ENCODE data around the gene CBFA2T3.
A peak's percentile ranks its signal among the peaks of the same experiment; 100 is the strongest.

The CBFA2T3 gene

DNA sequence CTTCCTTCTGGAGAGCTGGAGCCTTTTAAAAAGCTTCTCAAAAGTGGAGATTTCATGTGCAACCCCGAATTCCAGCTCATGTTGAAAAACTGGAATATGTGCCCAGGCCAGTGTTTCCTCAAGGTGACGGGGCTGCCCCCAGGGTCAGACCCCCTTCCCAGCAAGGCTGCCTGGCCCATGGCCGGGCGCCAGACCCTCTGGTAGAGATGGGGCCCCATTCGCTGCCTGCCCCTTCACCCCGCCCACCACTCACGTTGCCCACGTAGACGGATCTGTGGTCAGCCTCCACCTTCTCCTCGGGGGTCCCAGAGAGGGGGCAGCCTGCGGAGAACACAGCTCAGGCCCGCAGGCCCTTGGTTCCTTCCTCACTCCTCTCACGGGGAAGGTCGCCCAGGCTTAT lies 111.7 kb downstream of the CBFA2T3 start:
- no peak for DNase-seq (ENCODE audit: low read depth in 1 of 2, low spot score in 1 of 2)

- no peak for DNase-seq (ENCODE audit: low read depth in 1 of 2, low spot score in 1 of 2)
These were observed 112.5 kb downstream of the CBFA2T3 start for GRCh38 chr16:88864521-88864920.

DNA sequence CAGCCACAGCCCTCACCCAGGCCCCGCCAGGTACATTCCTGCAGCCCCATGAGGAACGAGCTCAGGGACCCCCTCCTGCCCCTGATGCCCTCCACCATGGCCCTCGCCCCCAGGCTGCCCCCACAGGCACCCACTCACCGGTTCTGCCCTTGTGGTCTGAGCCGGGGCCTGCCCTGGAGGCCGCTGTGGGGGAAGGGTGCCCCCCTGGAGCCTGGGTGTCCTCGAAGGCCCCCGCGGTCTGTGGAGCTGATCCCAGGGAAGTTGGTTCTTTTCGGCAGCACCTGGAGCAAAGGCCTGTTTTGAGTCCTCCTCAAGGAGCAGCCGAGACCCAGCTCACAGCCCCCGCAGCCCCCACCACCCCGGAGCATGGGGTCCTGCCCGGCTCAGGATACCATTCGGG lies 112.9 kb downstream of the CBFA2T3 start:
- no peak for DNase-seq (ENCODE audit: low read depth in 1 of 2, low spot score in 1 of 2)

GRCh38 chr16:88863426-88863825 lies 113.6 kb downstream of the CBFA2T3 start:
- DNase-seq (ENCODE audit: low read depth in 1 of 2, low spot score in 1 of 2) = no peak

DNA sequence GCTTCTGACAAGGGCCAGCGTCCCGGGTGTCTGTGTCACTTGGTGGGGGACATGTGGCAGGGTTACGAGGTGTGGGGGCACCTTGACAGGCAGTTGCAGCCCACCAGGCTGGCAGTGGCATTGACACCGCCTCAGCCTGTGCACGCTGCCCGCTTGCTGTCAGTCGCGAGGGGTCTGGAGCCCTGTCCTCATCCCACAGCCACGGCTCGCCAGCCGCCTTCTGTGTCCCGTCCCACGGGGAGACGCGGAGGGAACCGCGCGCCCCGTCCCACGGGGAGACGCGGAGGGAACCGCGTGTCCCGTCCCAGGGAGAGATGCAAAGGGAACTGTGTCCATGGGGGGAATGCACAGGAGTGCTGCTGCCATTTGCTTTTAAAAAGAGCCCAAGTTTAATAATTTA lies 114.0 kb downstream of the CBFA2T3 start:
- no peak for DNase-seq (ENCODE audit: low read depth in 1 of 2, low spot score in 1 of 2)

DNA sequence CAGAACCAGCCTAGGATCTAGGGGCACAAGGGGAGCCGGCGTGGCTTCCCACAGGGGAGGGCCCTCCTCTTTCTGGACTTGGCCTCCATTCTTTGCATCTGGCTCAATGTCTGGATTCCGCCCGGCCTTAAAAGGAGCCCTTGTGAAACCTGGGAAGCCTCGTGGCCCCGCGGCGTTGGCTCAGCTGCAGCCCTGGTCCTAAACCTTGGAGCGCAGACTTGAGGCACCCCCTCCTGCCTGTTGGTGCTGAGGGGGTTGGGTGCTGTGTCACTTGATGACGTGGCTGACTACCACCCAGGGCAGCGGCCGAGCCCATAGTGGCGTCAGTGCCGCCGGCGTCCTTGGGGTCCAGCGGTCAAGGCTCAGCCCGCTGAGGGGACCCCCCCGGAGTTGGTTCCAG lies 115.6 kb downstream of the CBFA2T3 start:
- DNase-seq (ENCODE audit: low read depth in 1 of 2, low spot score in 1 of 2) = no peak

DNA sequence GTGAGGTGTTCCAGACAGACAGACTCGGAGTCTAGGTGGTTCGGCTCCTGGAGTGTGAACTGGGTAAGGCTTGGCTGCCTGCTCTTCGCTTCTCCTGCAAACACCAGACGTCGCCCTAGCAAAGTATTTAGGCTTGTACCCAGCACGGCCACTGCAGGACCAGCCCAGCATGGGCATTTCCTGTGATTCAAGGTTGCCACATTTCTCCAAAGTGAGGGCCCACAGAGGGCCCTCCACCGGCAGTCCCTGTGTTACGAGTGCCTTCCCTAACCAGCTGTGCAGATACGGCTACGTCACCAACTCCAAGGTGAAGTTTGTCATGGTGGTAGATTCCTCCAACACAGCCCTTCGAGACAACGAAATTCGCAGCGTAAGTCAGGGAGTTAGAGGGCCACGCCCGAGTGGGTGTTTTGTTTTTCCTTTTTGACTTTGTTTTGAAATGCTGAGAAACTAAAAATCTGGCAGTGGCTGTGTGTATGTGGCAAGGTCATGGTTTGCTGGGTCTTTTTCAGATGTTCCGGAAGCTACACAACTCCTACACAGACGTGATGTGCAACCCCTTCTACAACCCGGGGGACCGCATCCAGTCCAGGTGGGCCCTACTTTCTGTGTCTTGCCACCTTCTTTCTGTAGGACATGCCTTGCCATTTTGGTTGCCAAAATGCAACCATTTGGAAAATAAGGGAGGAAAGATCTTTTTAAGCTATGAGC lies 117.5 kb downstream of the CBFA2T3 start:
- no peak for DNase-seq (ENCODE audit: low read depth in 1 of 2, low spot score in 1 of 2)

DNA sequence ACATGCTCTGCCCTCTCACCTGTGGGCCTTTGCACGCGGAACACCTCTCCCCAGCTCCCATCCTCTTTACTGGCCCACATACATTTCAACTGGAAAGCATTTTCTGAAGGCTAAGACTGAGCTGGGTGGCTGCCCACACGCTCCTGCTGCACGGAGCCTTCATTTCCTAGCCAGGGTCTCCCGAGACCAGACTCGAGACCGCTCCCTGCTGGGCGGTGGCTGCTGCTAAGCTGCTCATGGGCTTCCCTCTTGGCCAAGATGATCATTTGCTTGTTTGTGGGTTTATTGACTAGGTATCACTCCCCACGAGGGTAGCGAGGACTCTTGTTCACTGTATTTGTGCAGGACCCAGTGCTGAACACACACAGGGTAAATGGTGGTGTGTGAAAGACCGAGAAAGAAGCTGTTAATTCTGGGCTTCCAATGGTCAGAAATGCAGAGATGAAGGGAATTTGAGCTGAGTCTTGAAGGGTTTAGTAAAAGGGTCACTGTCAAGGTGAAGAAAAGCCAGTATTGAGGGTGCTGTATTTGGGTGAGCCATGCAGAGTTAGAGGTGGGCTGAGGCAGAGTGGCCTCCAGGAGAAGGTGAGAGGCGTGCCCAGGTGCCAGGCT lies 119.2 kb downstream of the CBFA2T3 start:
- DNase-seq (ENCODE audit: low read depth in 1 of 2, low spot score in 1 of 2) = peak; percentile 54 to 68

GRCh38 chr16:88856828-88857727 lies 119.9 kb downstream of the CBFA2T3 start, which contains the start of the genes GALNS and TRAPPC2L:
TSS of gene GALNS (minus strand) at chr16:88856947. CDS start at chr16:88856877, 70 bp downstream.
TSS of gene TRAPPC2L (plus strand) at chr16:88857127. CDS start at chr16:88857151, 24 bp downstream.
- peak; percentile 99 for DNase-seq (ENCODE audit: low read depth in 1 of 2, low spot score in 1 of 2)

- DNase-seq (ENCODE audit: low read depth in 1 of 2, low spot score in 1 of 2) = no peak
These were observed 120.7 kb downstream of the CBFA2T3 start for GRCh38 chr16:88856122-88856827.

GRCh38 chr16:88855736-88856121 lies 121.3 kb downstream of the CBFA2T3 start:
- no peak for DNase-seq (ENCODE audit: low read depth in 1 of 2, low spot score in 1 of 2)

GRCh38 chr16:88855176-88855575 lies 121.8 kb downstream of the CBFA2T3 start:
- no peak for DNase-seq (ENCODE audit: low read depth in 1 of 2, low spot score in 1 of 2)

GRCh38 chr16:88854306-88855111 lies 122.5 kb downstream of the CBFA2T3 start:
- no peak for DNase-seq (ENCODE audit: low read depth in 1 of 2, low spot score in 1 of 2)

- DNase-seq (ENCODE audit: low read depth in 1 of 2, low spot score in 1 of 2) = no peak
These were observed 123.6 kb downstream of the CBFA2T3 start for GRCh38 chr16:88853325-88853941.

DNA sequence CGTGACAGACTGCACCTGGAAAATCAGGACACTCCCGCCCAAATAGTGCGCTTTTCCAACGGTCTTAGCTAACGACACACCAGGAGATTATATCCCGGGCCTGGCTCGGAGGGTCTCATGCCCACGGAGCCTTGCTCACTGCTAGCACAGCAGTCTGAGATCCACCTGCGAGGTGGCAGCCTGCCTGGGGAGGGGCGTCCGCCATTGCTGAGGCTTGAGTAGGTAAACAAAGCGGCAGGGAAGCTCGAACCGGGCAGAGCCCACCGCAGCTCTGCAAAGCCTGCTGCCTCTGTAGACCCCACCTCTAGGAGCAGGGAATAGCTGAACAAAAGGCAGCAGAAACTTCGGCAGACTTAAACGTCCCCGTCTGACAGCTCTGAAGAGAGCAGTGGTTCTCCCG lies 125.4 kb downstream of the CBFA2T3 start:
- DNase-seq (ENCODE audit: low read depth in 1 of 2, low spot score in 1 of 2) = no peak

GRCh38 chr16:88850531-88851199 lies 126.3 kb downstream of the CBFA2T3 start:
- no peak for DNase-seq (ENCODE audit: low read depth in 1 of 2, low spot score in 1 of 2)

GRCh38 chr16:88848557-88848956 lies 128.4 kb downstream of the CBFA2T3 start:
- DNase-seq (ENCODE audit: low read depth in 1 of 2, low spot score in 1 of 2) = no peak

- DNase-seq (ENCODE audit: low read depth in 1 of 2, low spot score in 1 of 2) = no peak
These were observed 129.4 kb downstream of the CBFA2T3 start for GRCh38 chr16:88847654-88848053.

DNA sequence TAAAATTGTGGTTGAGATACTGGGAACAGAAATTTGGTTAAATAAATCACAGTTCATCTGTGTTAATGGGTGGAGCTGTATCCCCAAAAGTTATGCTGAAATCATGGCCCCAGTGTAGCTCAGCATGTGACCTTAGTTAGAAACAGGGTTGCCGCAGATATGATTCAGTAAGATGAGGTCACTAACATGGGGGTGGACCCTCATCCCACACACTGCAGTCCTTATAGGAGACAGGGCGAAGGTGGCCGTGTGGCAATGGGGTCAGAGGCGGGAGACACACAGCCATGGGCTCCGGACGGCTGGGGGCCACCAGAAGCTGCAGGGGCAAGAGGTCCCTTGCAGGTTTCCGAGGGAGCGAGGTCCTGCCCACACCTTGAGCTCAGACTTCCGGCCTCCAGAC lies 130.9 kb downstream of the CBFA2T3 start:
- DNase-seq (ENCODE audit: low read depth in 1 of 2, low spot score in 1 of 2) = no peak
